HEK293 (cell line): Measurements from ENCODE around the gene RPL12.
"Not testable (repeated sequence)": the region's sequence is repeated elsewhere in the genome, so short reads cannot be mapped to it uniquely, and the experiment has no call there.

Experiments used
- CTCF ChIA-PET: fragments of 350-600 bp; formaldehyde crosslinking; extraction: SDS; loops from one replicate; lab custom pipeline; 2021; ENCODE audit warnings: antibody characterized with exemption; lab: Yijun Ruan, JAX
- POLR2A ChIA-PET: fragments of 300-600 bp; formaldehyde crosslinking; extraction: SDS; loops from one replicate; lab custom pipeline; 2020; ENCODE audit warnings: antibody characterized with exemption, inconsistent platforms; lab: Yijun Ruan, JAX
- H3K27ac ChIP-seq: fragments of 200-500 bp; sonication (Bioruptor generic); 2 replicates; pipeline ENCODE4 v1.5.1; 2014; ENCODE audit warnings: low read depth, low read length, control low read depth, inconsistent platforms; ENCODE audit errors: extremely low read depth
- H3K36me3 ChIP-seq, 2 experiments: fragments of 200-500 bp in 1 of 2; sonication (Bioruptor generic) in 1 of 2; 1 replicate in 1 of 2; 2 replicates in 1 of 2; pipeline ENCODE4 v1.5.1; 2014 to 2017; ENCODE audit warnings: inconsistent platforms in 2 of 2, low read length in 2 of 2; ENCODE audit not compliant: control insufficient read depth in 2 of 2, insufficient read depth in 1 of 2
- H3K4me1 ChIP-seq: fragments of 200-500 bp; sonication (Bioruptor generic); 2 replicates; pipeline ENCODE4 v1.5.1; 2014; ENCODE audit warnings: mild to moderate bottlenecking, low read length, inconsistent platforms; ENCODE audit not compliant: control insufficient read depth, insufficient read depth
- H3K4me3 ChIP-seq: 2 replicates; pipeline ENCODE4 v1.5.1; 2011; ENCODE audit warnings: low read depth, mild to moderate bottlenecking, control low read depth, low read length, moderate library complexity
- H3K9me3 ChIP-seq: fragments of 200-500 bp; sonication (Bioruptor generic); 2 replicates; pipeline ENCODE4 v1.5.1; 2014; ENCODE audit warnings: low read depth, low read length, inconsistent platforms; ENCODE audit not compliant: control insufficient read depth, insufficient read depth
- FEZF1 ChIP-seq: fragments of 450-650 bp; formaldehyde crosslinking; IDR thresholded peaks from 2 replicates; pipeline ENCODE4 v1.5.1; 2016; ENCODE audit warnings: missing biosample characterization, missing genetic modification characterization
- OSR2 ChIP-seq: fragments of 450-650 bp; formaldehyde crosslinking; IDR thresholded peaks from 2 replicates; pipeline ENCODE4 v1.5.1; 2016; ENCODE audit warnings: missing biosample characterization, missing genetic modification characterization
- PRDM2 ChIP-seq: fragments of 450-650 bp; formaldehyde crosslinking; IDR thresholded peaks from 2 replicates; pipeline ENCODE4 v1.5.1; 2016; ENCODE audit warnings: missing biosample characterization, missing genetic modification characterization, borderline replicate concordance
- REPIN1 ChIP-seq: fragments of 450-650 bp; formaldehyde crosslinking; IDR thresholded peaks from 2 replicates; pipeline ENCODE4 v1.5.1; 2017; ENCODE audit warnings: missing biosample characterization, missing genetic modification characterization, low read depth
- SP2 ChIP-seq: fragments of 450-650 bp; formaldehyde crosslinking; IDR thresholded peaks from 2 replicates; pipeline ENCODE4 v1.5.1; 2016; ENCODE audit warnings: missing biosample characterization, missing genetic modification characterization
- ZBTB10 ChIP-seq: fragments of 450-650 bp; formaldehyde crosslinking; IDR thresholded peaks from 2 replicates; pipeline ENCODE4 v1.5.1; 2016; ENCODE audit warnings: missing biosample characterization, missing genetic modification characterization
- ZBTB8A ChIP-seq: fragments of 450-650 bp; formaldehyde crosslinking; IDR thresholded peaks from 2 replicates; pipeline ENCODE4 v1.5.1; 2016; ENCODE audit warnings: missing biosample characterization, missing genetic modification characterization
- ZNF26 ChIP-seq: fragments of 450-650 bp; formaldehyde crosslinking; IDR thresholded peaks from 2 replicates; pipeline ENCODE4 v1.5.1; 2016; ENCODE audit warnings: missing biosample characterization, missing genetic modification characterization
- ZNF292 ChIP-seq: fragments of 450-650 bp; formaldehyde crosslinking; IDR thresholded peaks from 2 replicates; pipeline ENCODE4 v1.5.1; 2016; ENCODE audit warnings: low read depth, missing biosample characterization, missing genetic modification characterization, borderline replicate concordance
- ZNF362 ChIP-seq: fragments of 450-650 bp; formaldehyde crosslinking; IDR thresholded peaks from 2 replicates; pipeline ENCODE4 v1.5.1; 2016; ENCODE audit warnings: missing biosample characterization, missing genetic modification characterization
- ZNF529 ChIP-seq: fragments of 450-650 bp; formaldehyde crosslinking; IDR thresholded peaks from 2 replicates; pipeline ENCODE4 v1.5.1; 2017; ENCODE audit warnings: missing genetic modification characterization, missing biosample characterization; ENCODE audit not compliant: insufficient replicate concordance
- ZNF600 ChIP-seq: fragments of 450-650 bp; formaldehyde crosslinking; IDR thresholded peaks from 2 replicates; pipeline ENCODE4 v1.5.1; 2016; ENCODE audit warnings: missing biosample characterization, missing genetic modification characterization
- ZNF658 ChIP-seq: fragments of 450-650 bp; formaldehyde crosslinking; IDR thresholded peaks from 2 replicates; pipeline ENCODE4; 2016; ENCODE audit warnings: missing biosample characterization, missing genetic modification characterization
- ZNF76 ChIP-seq: fragments of 450-650 bp; formaldehyde crosslinking; IDR thresholded peaks from 2 replicates; pipeline ENCODE4; 2016; ENCODE audit warnings: low read depth, missing biosample characterization, missing genetic modification characterization, borderline replicate concordance
- ZSCAN23 ChIP-seq: fragments of 450-650 bp; formaldehyde crosslinking; IDR thresholded peaks from 2 replicates; pipeline ENCODE4 v1.5.1; 2016; ENCODE audit warnings: missing biosample characterization, missing genetic modification characterization
- TF ChIP-seq, protein P1 (sequence below): fragments of 450-650 bp; formaldehyde crosslinking; IDR thresholded peaks from 2 replicates; pipeline ENCODE4 v1.5.1; 2016; ENCODE audit warnings: missing biosample characterization, missing genetic modification characterization

The RPL12 gene

DNA sequence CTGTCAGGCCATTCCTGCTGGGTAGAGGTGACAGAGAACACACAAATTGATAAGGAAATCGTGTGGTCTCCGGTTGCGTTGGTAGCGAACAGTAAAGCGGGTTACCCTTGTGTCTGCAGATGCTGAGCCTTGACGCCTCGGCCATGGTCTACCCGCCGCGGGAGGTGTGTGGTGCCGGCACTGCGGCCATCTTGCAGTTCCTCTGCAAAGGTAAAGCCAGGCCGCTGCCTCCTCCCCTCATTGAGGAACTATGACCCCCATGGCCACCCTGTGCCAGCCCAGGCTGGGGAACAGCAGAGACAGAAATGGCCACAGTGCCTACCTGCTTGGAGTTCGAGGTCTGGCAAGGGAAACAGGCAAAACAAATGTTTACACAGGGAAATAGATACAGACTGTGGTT is 16.4 kb upstream of the RPL12 start:
- no peak overlapping the region for H3K4me3 ChIP-seq
- H3K9me3 ChIP-seq: no peaks in the 10 kb centered on the region
- H3K4me1 ChIP-seq: no peaks in the 10 kb centered on the region
- POLR2A ChIA-PET: interaction anchor here (1.1 kb wide), 1 partner anchor 17 kb away, joined by 5 read pairs; the partner anchor contains the start of genes LRSAM1 and RPL12
- H3K27ac ChIP-seq: no peak overlapping the region
- no peak for TF ChIP-seq SP2 (tag by site-specific recombination)
- TF ChIP-seq ZNF529 (tag by site-specific recombination): no peak
- TF ChIP-seq ZNF76 (tag by site-specific recombination): no peak
- no peak for TF ChIP-seq PRDM2
- TF ChIP-seq, protein P1, sequence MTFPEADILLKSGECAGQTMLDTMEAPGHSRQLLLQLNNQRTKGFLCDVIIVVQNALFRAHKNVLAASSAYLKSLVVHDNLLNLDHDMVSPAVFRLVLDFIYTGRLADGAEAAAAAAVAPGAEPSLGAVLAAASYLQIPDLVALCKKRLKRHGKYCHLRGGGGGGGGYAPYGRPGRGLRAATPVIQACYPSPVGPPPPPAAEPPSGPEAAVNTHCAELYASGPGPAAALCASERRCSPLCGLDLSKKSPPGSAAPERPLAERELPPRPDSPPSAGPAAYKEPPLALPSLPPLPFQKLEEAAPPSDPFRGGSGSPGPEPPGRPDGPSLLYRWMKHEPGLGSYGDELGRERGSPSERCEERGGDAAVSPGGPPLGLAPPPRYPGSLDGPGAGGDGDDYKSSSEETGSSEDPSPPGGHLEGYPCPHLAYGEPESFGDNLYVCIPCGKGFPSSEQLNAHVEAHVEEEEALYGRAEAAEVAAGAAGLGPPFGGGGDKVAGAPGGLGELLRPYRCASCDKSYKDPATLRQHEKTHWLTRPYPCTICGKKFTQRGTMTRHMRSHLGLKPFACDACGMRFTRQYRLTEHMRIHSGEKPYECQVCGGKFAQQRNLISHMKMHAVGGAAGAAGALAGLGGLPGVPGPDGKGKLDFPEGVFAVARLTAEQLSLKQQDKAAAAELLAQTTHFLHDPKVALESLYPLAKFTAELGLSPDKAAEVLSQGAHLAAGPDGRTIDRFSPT (tag by site-specific recombination): no peak
- TF ChIP-seq ZNF362: no peak
- no peak for TF ChIP-seq ZNF292 (tag by site-specific recombination)
- no peak for TF ChIP-seq ZNF26 (tag by site-specific recombination)
- CTCF ChIA-PET: interaction anchor here (1.1 kb wide), 1 partner anchor 13 kb away, joined by 3 read pairs; no protein-coding TSS in a partner anchor
- H3K36me3 ChIP-seq: peaks cover 0 to 33% of the 10 kb centered on the region in 2 experiments; a peak in 2 of 3 replicates

DNA sequence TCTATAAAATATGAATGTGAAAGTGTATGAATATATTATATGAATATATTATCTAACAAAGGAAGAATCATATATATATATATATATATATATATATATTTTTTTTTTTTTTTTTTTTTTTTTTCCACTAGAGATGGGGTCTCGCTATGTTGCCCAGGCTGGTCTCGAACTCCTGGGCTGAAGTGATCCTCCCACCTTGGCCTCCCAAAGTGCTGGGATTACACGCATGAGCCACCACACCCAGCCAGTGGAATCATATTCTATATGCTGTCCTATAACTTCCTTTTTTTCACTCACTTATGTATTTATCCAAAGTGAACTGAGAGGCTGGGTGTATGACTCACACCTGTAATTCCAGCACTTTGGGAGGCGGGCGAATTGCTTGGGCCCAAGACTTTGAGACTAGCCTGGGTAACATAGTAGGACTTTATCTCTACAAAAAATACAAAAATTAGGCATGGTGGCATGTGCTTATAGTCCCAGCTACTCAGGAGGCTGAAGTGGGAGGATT is 15.3 kb upstream of the RPL12 start:
- H3K36me3 ChIP-seq: peaks cover 0 to 45% of the 10 kb centered on the region in 2 experiments; a peak in 2 of 3 replicates
- H3K27ac ChIP-seq, H3K4me1 ChIP-seq, H3K4me3 ChIP-seq, H3K9me3 ChIP-seq, POLR2A ChIA-PET: not testable (repeated sequence)
- CTCF ChIA-PET: interaction anchor here (1.0 to 1.2 kb wide), 2 partner anchors 11 to 37 kb away, joined by 3 to 4 read pairs; no protein-coding TSS in a partner anchor

GRCh38 chr9:127463911-127464310 is 12.7 kb upstream of the RPL12 start:
- H3K4me1 ChIP-seq: no peaks in the 10 kb centered on the region
- no peaks in the 10 kb centered on the region for H3K9me3 ChIP-seq
- ChIA-PET CTCF (interaction anchor here (0.5 to 1.1 kb wide), 6 partner anchors 8 to 405 kb away, joined by 3 to 4 read pairs (median 3); no protein-coding TSS in a partner anchor), POLR2A (interaction anchor here (0.7 kb wide), 1 partner anchor 36 kb away, joined by 4 read pairs; no protein-coding TSS in a partner anchor)
- H3K4me3 ChIP-seq: no peak overlapping the region
- H3K27ac ChIP-seq: no peak overlapping the region
- H3K36me3 ChIP-seq: peaks cover 0 to 66% of the 10 kb centered on the region in 2 experiments; a peak in 2 of 3 replicates
- no peak for TF ChIP-seq ZBTB10 (tag by site-specific recombination)
- TF ChIP-seq ZSCAN23: no peak
- TF ChIP-seq REPIN1: no peak
- no peak for TF ChIP-seq ZNF600 (tag by site-specific recombination)
- no peak for TF ChIP-seq ZBTB8A (tag by site-specific recombination)
- TF ChIP-seq OSR2 (tag by site-specific recombination): no peak
- no peak for TF ChIP-seq ZNF658 (tag by site-specific recombination)
- TF ChIP-seq SP2 (tag by site-specific recombination): no peak
- no peak for TF ChIP-seq FEZF1 (tag by site-specific recombination)
